ENCODE measurements around the gene SIX3.

DNA sequence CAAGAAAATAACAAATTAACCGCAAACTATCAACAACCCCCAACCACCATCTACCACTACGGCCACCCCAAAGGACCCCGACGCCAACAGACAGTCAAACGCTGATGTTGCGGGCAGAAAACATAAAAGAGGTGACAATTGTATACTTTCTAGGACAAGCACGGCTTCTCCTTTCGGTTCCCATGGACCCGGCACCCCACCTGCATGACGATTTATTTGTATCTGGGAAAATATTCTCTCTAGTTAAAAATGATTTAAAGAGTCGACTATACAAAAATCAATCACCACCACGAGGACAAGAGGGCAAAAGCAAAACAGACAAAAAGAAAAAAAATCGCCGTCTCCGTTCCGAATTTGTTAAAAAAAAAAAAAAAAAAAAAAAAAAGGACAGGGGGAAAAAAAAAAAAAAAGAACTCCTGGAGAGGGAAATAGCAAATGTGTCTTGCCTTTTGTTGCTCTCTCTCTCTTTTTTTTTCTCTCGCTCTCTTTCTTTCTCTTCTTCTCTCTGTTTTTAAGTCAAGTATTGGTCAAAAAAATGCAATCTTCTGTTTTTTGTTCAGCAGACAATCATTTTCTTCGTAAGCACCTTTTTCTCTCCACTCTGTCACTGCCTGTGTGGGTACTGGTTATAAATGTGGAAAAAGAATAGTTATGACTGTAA is 3.6 kb downstream of the SIX3 start:
- TF ChIP-seq, protein P1, sequence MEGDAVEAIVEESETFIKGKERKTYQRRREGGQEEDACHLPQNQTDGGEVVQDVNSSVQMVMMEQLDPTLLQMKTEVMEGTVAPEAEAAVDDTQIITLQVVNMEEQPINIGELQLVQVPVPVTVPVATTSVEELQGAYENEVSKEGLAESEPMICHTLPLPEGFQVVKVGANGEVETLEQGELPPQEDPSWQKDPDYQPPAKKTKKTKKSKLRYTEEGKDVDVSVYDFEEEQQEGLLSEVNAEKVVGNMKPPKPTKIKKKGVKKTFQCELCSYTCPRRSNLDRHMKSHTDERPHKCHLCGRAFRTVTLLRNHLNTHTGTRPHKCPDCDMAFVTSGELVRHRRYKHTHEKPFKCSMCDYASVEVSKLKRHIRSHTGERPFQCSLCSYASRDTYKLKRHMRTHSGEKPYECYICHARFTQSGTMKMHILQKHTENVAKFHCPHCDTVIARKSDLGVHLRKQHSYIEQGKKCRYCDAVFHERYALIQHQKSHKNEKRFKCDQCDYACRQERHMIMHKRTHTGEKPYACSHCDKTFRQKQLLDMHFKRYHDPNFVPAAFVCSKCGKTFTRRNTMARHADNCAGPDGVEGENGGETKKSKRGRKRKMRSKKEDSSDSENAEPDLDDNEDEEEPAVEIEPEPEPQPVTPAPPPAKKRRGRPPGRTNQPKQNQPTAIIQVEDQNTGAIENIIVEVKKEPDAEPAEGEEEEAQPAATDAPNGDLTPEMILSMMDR (IDR thresholded peaks at IDR 0.05), result no peak
- no peak for TF ChIP-seq POLR2A (IDR thresholded peaks at IDR 0.05)
